PFSK-1 (cell line): ENCODE results near the gene SLITRK4.

Experiments
- POLR2AphosphoS5 ChIP-seq: IDR thresholded peaks from 2 replicates; pipeline ENCODE4 v1.6.1; 2012; ENCODE audit warnings: low read depth, mild to moderate bottlenecking, control low read depth, low read length, moderate library complexity
- REST ChIP-seq, 2 experiments: IDR thresholded peaks; 2 replicates each; pipeline versions ENCODE4 v1.6.1 to v1.8.0; 2011 to 2012; ENCODE audit warnings: low read depth in 2 of 2, low read length in 2 of 2, control low read depth in 1 of 2, inconsistent platforms in 1 of 2, mild to moderate bottlenecking in 1 of 2, moderate library complexity in 1 of 2; ENCODE audit not compliant: insufficient read depth in 1 of 2
- TAF1 ChIP-seq: IDR thresholded peaks from 2 replicates; pipeline ENCODE4 v1.6.1; 2012; ENCODE audit warnings: low read length, control low read depth, borderline replicate concordance; ENCODE audit not compliant: insufficient read depth

GRCh38 chrX:143669395-143669794 is 33.5 kb upstream of the SLITRK4 start:
- TF ChIP-seq POLR2AphosphoS5 (no peak), REST (IDR thresholded peaks at IDR 0.05; ENCODE audit: insufficient read depth in 1 of 2, low read depth in 2 of 2, low read length in 2 of 2) (no peak), TAF1 (no peak)
